ENCODE measurements around the gene FHOD3.

FHOD3 gene

DNA sequence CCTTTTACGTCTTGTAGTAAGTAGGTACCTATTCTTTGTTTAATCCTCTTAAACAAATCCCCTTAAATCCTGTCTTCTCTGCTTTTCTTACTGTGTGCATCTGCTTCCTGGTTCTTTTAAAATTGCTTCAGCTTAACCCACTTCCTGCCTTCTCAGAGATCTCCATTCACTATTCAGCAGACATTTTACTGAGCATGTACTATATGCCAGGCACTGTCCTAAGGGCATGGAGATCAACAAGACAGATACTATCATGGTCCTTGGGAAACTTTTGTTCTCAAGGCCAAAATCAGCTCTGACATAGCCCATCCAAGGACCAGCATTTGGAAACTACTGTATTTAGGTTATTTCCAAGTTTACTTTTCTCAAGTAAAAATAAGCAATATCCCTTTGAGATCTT is 303.8 kb downstream of the FHOD3 start:
- no peak for DNase-seq

DNA sequence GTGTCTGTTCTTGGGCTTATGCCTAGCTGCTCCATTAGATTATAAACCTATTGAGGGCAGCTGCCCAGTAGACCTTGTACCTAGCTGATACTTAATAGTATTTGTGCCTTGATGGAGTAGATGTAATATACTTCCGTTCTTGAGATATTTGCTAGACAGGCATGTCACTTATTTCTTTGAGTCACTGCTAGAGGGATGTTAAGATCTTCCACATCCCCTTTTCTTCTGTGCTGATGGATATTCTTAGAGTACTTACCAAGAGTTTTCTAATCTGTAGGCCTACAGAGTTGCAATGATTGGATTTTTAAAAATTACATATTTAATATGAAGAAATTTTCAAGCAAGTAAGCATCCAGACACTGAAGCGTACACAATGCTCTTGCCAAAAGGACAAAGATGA is 304.6 kb downstream of the FHOD3 start:
- DNase-seq = no peak

DNA sequence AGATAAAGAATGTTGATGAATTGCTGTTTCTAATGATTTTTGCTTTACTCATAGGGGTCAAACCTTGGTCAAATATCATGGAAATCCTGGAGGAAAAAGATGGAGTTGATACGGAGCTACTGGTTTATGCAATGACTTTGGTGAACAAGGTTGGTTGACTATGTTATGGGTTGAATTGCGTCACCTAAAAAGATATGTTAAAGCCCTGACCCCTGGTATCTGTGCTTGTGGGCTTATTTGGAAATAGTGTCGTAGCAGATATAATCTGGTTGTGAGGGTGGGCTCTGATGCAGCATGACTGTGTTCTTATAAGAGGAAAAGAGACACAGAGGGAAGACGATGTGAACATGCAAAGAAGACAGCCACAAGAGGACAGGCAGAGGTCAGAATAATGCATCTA is 305.1 kb downstream of the FHOD3 start:
- no peak for DNase-seq

- no peak for DNase-seq
Measured at GRCh38 chr18:36608107-36608506, 310.6 kb downstream of the FHOD3 start.

DNA sequence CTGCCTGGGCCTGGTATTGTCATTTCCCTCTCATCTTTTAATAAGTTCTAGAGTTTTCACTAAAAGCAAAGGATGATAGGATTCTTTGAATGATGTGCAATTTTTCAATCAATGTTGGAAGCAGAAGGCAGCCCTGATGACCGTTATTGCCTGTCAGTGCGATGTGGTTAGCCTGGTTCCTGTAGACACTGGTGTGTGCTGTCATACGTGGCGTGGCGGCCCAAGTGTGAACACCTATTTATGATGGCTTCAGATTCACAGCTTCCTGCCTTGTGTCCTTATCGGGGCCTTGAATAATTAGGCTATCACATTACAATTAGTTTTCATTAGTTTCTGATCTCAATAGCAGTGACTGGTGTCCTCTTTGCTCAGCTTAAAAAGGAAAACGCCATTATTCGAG is 312.7 kb downstream of the FHOD3 start:
- no peak for DNase-seq

- no peak for DNase-seq
Measured at GRCh38 chr18:36610661-36611060, 313.1 kb downstream of the FHOD3 start.

DNA sequence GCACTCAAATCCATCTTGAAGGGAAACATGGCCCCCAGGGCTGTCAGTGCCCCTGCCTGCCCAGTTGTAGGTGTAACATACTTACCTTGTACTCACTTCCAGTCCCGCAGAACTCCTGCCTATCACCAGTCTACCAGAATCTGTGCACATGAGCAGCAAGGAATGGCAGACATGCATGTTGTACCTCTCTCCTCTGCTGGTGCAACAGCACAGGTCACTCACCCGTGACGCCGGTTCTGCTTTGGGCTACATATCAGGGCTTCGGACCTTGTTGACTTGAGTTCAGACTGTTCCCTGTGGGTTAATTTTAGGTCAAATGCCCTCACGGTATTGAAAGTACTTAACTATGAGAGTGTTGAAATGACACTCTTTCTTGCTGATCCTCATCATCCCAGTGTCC is 315.6 kb downstream of the FHOD3 start:
- no peak for DNase-seq

DNA sequence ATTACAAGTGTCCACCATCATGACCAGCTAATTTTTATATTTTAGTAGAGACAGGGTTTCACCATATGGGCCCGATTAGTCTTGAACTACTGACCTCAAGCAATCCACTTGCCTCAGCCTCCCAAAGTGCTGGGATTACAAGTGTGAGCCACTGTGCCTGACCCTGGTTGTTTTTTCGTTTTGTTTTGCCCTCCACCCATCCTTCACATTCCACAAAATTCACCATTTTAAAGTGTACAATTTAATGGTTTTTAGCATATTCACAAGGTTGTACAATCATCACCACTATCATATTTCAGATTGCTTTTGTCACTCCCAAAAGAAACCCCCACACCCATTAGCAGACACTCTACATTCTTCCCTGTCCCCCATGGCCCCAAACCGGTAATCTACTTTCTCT is 316.3 kb downstream of the FHOD3 start:
- DNase-seq = no peak

- no peak for DNase-seq
Measured at GRCh38 chr18:36620788-36621187, 323.3 kb downstream of the FHOD3 start.

- no peak for DNase-seq
Measured at GRCh38 chr18:36622610-36623009, 325.1 kb downstream of the FHOD3 start.

- no peak for DNase-seq
Measured at GRCh38 chr18:36623091-36623490, 325.6 kb downstream of the FHOD3 start.

DNA sequence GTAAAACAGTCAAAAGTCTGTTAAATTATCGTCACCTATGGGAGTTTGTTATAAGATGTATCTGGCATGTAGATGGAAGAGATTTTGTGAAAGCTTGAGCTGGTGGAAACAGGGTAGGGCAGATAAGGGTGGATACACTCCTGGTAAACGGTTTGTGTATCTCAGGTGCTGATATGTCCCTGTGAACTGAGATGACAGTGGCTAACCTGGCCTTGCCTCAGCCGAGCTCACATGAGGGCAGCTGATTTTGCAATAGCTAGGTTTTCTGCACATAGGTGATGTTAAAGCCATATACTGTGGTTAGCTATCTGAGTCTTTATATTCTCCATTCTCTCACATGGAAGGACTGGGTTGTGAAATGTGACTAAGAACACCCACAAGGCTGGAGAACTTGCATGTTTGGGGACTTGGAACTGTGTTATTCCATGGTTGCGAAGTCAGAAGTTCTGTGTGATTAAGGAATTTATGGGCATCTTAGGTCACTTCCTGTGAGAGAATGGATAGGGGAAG is 326.2 kb downstream of the FHOD3 start:
- DNase-seq = no peak

- DNase-seq = no peak
Measured at GRCh38 chr18:36624451-36625167, 327.1 kb downstream of the FHOD3 start.

DNA sequence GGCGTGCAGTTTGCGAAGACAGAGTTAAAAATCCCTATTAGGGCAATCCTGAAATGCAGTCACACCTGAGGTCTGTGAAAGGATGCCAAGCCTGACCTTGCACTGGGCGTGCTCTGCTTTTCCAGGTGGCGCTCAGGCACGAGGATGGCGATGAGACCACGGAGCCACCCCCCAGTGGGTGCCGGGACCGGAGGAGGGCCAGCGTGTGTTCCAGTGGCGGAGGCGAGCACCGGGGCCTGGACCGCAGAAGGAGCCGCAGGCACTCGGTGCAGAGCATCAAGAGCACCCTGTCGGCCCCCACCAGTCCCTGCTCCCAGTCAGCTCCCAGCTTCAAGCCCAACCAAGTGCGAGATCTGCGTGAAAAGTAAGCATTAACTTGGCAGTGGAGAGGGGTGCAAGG is 327.9 kb downstream of the FHOD3 start:
- no peak for DNase-seq

GRCh38 chr18:36627637-36628036 is 330.1 kb downstream of the FHOD3 start:
- DNase-seq = no peak

DNA sequence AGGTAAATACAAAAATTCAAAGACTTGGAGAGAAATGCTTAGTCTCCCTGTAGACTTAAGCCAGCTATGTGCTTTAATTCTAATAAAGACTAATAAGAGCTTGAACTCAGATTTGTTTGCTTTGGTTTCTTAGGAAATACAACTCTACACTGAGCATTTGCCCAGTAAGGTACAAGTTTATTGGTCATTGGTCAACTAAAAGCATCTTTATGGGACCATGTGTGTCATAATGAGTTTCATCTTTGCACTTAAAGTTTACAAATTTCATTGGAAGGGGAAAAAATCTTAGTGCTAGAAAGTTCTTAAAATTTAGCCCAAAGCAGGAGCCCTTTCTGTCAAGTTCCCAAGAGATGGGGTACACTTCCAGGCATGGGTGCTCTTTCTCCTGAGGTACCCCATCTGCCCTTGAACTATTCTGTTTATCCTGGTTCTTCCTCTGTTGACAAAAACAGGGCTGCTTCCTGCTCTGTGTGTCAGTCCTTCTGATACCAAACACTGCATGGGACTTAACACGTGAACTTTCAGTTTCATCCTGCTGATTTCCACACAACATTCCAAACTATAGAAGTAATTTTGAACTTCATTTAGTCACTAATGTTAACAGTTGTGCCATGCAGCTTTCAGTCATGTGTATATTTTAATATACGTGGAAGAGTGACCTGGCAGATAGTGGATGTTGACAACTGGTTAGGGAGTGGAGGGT is 331.1 kb downstream of the FHOD3 start:
- DNase-seq = no peak

DNA sequence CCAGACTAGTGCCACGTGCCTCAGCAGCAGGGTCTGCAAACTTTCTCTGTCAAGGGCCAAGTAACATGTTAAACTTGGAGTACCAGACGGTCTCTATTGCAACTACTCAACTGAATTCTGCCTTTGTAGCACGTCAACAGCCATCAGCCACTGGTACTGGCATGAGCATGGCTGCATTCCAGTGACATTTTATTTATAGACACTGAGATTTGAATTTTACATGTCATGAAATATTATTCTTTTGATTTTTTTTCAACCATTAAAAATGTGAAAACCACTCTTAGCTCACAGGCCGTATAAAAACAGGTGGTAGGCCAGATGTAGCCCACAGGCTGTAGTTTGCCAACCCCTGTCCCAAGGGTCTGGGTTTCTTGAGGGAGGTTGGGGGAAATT is 331.6 kb downstream of the FHOD3 start:
- DNase-seq = no peak

DNA sequence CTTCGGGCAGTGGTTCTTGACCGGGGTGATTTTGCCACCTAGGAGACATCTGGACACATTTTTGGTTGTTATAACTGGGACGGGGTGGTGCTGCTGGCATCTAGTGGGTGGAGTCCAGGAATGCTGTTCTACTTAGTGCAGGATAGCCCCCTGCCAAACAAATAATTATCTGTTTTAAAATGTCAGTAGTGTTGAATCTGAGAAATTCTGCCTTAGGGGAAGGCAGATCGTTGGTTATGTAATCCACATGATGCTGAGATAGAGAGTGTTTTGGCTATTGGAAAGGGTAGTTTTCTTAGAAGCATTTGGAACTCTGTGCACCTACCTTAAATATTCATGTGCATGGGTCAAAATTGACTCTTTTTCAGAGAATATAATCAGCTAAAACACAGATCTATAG is 332.3 kb downstream of the FHOD3 start:
- DNase-seq = no peak

GRCh38 chr18:36630917-36631316 is 333.4 kb downstream of the FHOD3 start:
- no peak for DNase-seq

- no peak for DNase-seq
Measured at GRCh38 chr18:36633961-36634412, 336.5 kb downstream of the FHOD3 start.

DNA sequence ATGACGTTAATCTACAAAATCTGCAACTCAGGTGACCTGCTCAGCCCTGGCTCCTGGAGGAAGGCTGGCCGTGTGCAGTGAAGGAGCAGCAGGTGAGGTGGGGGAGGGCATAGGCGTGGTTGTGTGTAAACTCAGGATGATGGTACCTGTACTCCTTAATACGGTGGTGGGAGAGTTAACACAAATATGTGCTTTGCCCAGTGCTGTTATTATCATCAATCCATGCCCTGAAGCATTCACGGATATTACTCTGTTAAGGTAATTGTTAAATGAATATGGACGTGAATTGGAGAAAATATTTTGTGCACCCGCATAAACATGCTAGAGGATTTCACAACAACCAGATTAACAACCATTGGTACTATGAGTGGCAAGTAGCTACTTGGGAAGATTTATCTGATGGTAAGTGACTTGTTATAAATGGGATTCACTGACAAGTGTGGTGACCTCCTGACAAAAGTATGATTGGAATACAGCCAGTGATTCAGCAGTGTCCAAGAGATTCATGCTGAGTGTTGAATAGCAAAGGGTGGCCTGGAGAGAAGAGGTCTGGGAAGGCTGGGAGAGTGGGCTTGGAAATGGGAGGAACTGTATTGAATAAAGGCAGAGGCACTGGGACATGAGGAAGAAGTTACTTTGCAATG is 337.2 kb downstream of the FHOD3 start:
- DNase-seq = no peak

DNA sequence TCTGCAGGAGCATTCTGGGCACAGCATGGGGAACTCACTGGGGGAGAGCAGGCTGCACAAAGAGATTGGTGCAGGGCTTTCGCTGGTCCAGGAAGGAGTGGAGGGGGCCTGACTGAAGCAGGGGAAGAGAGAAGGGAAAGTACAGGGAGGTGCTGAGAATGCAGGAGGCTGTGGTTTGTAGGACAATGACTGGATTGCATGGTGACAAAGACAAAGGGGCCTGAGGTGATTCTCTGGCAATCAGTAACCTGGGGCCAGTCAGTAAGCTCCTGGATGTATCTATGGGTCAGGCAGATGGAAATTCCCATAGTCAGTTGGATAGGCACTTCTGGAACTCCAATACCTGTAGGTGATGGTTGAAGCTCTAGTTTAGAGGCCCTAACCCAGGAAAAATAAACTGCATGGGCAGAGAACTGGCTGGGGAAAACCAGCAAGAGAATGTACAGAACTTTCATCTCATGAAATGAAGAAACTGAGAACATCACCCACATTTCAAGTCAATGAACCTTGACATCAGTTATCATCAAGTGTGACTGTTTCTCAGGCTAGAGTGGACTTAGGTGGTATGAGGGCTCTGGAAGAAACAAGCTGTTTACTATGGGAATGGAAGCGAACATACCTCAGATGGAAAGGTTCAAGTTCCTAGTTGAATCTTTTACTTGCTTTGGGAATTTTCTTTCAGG is 338.0 kb downstream of the FHOD3 start:
- DNase-seq = no peak

GRCh38 chr18:36636237-36636817 is 338.8 kb downstream of the FHOD3 start:
- no peak for DNase-seq

All from effector CD4-positive, alpha-beta T cell (primary cell).